ENCODE measurements around the gene PTPN4.

DNA sequence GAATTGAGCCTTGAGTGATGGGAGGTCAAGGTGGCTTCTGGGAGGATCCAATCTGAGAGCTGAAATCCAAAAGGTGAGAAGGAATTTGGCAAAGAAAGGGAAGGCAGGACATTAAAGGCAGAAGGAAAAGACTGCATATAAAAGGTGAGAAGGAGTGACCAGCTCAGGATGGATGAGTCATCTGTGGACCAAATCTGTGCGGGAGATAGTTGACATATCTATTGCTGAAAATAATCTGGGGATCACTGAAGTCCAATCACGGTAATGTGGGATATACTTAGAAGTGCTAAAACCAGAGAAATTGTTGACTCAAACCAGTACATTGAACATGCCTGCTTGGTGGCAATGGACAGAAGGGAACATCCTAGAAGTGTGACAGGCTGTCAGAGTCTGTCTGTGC is 8.0 kb upstream of the PTPN4 start:
- TF ChIP-seq, protein P1, sequence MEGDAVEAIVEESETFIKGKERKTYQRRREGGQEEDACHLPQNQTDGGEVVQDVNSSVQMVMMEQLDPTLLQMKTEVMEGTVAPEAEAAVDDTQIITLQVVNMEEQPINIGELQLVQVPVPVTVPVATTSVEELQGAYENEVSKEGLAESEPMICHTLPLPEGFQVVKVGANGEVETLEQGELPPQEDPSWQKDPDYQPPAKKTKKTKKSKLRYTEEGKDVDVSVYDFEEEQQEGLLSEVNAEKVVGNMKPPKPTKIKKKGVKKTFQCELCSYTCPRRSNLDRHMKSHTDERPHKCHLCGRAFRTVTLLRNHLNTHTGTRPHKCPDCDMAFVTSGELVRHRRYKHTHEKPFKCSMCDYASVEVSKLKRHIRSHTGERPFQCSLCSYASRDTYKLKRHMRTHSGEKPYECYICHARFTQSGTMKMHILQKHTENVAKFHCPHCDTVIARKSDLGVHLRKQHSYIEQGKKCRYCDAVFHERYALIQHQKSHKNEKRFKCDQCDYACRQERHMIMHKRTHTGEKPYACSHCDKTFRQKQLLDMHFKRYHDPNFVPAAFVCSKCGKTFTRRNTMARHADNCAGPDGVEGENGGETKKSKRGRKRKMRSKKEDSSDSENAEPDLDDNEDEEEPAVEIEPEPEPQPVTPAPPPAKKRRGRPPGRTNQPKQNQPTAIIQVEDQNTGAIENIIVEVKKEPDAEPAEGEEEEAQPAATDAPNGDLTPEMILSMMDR (IDR thresholded peaks at IDR 0.05), result no peak
- no peak for TF ChIP-seq ZFX (IDR thresholded peaks at IDR 0.05; ENCODE audit: borderline replicate concordance)

Measured in 22Rv1 (cell line).